Activated CD4-positive, alpha-beta T cell treated with anti-CD3 and anti-CD28 coated beads, Interleukin-10, Interleukin-2, amounts not matched to agents 100 ng/mL and 50 ng/mL, durations not matched to agents 16 hours and 8 hours (primary cell): Measurements from ENCODE around the gene TRAM2.

Experiments
- DNase-seq: peaks from one replicate; pipeline ENCODE4 v3.0.0-alpha.2; 2020

The TRAM2 gene

DNA sequence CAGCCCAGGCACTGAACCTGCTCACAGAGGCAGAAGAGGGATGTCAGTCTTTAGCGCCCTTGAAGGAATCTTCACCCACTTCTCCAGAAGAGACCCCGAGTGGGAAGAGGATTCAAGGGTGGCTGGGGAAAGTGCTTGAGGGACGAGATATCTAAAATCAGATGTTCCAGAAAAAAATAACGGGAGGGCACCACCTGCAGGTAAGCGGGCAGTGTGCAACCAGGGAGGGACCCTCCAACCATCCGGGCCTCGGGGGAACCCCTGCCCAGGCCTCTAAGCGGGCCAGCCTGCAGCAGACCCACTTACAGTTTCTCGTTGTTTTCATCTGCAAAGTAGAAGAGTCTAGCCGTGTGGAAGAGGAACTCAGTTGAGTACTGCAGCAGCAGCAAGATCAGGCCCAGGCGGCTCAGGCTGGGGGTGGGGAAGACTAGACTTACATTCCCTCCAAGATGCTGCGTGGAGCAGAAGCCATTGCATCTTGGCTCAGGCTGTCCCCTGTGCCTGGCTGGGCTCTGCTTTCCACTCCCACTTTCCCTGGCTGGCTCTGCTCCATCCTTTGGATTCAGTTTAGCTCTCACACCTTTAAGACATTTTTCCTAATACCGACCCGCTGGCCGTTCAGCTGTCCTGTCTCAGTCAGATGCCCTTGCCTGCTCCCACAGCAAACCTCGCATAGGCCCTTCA is 71.0 kb downstream of the TRAM2 start:
- no peak for DNase-seq

- DNase-seq = no peak
Observed at GRCh38 chr6:52504782-52505136, 72.1 kb downstream of the TRAM2 start.

DNA sequence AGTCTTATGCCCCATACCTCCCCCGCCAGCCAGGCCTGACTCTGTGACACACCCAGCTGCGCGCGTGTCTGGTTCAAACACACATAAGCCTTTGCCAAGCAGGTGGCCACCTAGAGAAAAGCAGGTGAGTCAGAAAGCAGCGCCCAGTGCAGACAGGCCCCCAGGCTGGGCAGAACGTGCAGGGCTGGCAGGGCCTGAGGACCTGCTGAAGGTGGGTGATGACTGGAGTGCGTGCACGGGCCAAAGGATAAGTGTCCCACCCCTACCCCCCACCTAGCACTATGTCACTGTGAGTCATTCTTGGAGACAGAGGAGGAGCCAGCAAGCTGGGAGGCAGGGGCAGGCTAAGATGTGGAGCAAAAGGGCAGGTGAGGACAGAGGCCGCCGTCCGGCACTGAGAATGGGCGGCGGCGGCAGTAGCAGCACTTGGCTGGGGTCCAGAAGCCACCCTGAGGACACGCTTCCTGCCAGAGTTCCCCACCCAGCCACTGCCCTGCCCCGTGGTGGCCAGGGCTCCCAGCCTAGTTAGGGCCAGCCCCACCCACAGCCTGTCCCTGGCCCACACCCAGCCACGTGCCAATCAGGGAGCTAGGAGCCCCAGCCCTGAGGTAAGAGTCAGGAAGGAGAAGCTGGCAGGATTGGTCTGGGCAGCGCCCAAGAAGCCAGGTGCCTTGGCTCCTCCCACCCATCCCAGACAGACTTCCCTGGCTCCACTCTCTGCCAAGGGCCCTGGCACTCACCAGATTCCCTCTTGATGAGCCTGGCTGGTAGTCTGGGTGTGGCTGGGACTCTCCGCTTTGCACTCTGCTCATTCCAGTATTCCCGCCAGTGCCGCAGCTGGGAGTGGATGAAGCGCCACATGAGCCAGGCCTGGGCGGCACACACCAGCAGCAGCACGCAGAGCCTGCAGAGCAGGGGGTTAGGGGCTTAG is 72.7 kb downstream of the TRAM2 start:
- DNase-seq = no peak

DNA sequence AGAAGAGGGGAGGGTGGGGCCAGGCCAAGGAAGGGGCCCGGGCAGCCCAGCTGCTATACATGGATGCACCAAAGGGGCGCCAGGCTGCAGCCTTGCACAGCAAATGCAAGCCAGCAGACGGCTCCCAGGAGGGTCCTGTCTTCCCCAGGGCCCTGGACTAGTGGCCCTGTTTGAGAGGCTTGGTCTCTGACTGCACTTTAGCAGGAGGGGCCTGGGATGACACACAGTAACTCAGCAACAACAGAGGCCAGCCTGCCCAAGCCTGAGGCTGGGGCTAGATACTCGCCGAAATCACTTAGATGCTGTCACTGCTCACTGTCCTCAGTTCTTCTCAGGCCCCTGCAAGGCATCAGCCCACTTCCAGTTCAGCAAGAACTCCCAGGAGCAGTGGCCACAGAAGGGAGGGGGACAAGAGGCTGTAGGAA is 73.5 kb downstream of the TRAM2 start:
- DNase-seq = no peak

DNA sequence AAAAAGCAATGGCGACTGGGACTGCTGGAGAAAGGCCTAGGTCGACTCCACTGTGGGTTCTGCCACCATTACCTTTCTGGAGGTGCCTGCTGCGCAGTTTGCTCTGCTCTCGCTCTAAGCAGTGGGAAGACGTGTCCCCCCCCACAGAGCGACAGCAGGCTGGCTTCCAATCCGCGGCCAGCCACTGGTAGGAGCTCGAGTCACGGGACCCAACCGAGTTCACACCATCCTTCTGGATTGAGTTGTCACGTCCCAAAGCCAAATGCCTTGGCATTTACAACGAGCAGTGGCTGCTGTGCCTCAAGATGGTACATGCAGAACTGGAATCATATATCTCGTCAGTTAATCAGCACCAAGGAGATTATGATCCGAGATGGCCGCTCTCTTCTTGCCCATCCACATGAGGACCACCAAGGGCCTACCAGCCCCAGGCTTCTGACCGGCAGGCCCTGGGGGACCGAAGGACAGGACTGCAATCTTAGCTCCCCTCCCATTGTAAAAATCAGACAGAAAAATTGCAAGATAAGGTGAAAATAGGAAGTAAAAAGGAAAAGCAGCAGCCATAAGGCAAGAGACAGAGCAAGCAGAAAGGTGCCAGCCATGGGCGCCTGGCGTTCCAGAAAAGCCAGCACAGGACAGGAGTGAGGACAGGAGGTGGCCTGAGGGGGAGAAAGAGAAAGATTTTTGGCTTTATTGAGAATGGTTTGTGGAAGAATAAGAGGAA is 74.4 kb downstream of the TRAM2 start:
- DNase-seq = no peak

DNA sequence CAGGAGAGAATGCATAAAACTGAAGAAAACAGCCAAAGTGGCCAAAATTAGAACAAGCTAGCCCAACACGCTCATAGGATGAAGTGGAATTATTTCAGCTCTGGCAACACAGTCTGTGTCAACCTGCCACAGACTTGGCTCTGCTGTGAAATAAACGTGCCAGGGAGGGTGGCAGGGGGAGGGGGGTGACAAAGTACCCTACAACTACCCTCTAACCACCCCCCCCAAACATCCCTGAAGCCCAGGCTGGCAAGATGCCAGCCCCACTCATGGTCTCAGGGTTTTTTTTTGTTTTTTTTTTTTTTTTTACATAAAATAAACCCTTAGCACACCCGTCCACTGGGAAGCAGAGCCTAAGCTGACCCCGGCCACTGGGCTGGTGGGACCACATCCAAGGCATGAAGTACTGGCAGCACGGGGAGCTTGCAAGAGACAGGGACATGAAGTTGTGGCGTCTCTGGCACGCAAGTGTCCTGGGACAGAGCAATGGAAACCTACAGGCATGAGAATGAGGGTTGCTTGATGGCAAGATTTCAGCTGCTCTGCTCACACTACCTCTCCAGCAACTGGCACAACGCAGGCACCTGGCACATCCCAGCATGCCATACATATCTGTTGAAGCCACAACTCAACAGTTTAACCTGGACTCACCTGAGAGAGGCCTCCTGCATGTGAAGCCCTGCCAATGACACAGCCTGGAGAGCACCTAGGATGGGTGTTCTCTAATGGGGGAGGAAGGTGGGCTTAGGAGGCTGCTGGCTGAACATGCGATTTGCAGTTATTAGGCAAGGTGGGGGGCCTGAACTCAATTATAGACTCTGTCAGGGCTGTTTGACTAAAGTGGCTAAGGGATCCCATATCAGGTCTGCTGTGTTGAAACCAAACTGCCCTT is 76.4 kb downstream of the TRAM2 start:
- no peak for DNase-seq

DNA sequence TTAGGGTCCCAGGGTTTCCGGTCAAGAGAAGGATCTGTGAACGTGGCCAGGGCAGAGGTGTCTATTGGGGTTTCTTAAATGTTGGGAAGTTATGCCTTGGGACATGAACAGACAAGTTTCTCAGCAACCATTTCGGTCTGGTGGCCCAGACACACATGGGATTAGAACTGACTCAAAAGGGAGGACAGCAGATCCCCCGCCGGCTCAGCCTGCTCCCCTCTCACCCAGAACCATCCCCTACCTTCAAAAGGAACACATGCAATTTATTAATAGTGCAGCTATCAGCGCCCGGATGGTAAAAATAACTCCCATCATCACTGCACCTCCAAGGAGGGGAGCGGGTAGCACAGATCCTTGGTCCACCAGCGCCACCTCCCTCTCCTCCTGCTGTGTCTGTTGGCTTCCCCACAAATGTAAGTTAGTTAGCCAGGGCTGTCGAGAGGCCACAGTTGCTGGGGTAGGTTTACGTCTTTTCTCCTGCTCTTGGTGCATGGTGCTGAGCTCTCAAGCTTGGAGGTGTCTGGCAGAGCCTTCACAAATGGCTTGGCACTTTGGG is 77.1 kb downstream of the TRAM2 start:
- DNase-seq = no peak

DNA sequence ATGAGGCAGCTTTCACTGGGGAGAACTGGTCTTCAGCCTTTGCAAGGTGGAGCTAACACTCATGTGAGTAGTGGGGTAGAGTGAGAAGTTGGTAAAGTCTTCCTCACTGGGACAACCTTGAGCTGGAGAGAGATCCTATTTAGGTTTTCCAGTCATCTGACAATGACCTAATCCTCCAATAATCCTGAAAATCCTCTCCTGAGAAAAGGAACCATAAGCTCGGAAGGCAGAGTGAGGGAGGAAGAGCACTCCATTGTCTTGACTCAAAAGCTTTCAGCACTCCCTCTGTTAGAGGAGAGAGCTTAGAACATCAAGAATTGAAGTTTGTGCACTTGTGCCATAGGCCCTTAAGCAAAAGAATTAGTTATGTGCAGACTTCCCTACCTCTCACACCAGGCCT is 77.8 kb downstream of the TRAM2 start:
- DNase-seq = no peak

GRCh38 chr6:52498538-52499017 is 78.3 kb downstream of the TRAM2 start:
- DNase-seq = no peak

DNA sequence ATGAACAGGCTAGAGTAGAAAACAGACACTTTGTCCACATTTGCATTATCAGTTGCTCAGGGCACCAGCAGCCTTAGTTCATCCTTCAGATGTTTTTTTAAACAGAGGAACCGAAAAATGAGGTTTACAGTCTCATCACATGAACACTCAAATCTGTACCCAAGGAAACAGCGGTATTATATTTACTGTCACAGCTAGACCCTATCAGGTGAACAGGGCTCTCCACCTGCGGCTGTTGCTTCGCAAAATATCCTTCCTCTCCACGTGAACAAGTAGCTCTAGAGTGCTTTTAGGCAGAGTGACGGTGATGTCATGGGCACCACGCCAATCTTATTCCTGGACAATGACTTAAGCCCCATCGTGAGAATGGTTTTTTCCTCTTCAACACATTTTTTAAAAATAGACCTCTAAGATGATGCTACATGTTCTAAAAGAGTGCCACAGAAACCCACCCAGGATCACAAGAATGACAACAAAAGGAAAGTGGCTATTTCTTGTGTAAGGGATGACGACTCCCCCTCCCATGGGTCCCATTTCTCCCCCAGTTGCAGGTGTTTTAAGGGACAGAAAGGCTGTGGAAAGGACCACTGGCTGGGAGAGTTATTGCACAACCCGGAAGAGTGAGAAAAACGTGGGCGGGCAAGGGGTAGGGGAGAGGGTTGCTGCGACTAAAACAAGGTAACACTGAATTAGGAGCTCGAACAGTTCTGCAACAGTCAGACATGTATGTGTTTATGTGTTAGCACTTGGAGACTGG is 79.0 kb downstream of the TRAM2 start:
- DNase-seq = no peak

- DNase-seq = peak; percentile 13
Observed at GRCh38 chr6:52496631-52497030, 80.2 kb downstream of the TRAM2 start.

- DNase-seq = no peak
Observed at GRCh38 chr6:52495922-52496321, 80.9 kb downstream of the TRAM2 start.

GRCh38 chr6:52494298-52495072 is 82.4 kb downstream of the TRAM2 start:
- DNase-seq = no peak

- peak; percentile 47 for DNase-seq
Observed at GRCh38 chr6:52493669-52494068, 83.2 kb downstream of the TRAM2 start.

GRCh38 chr6:52491203-52492069 is 85.4 kb downstream of the TRAM2 start:
- no peak for DNase-seq

GRCh38 chr6:52489881-52490280 is 87.0 kb downstream of the TRAM2 start:
- no peak for DNase-seq

- DNase-seq = no peak
Observed at GRCh38 chr6:52483671-52484003, 93.2 kb downstream of the TRAM2 start.

DNA sequence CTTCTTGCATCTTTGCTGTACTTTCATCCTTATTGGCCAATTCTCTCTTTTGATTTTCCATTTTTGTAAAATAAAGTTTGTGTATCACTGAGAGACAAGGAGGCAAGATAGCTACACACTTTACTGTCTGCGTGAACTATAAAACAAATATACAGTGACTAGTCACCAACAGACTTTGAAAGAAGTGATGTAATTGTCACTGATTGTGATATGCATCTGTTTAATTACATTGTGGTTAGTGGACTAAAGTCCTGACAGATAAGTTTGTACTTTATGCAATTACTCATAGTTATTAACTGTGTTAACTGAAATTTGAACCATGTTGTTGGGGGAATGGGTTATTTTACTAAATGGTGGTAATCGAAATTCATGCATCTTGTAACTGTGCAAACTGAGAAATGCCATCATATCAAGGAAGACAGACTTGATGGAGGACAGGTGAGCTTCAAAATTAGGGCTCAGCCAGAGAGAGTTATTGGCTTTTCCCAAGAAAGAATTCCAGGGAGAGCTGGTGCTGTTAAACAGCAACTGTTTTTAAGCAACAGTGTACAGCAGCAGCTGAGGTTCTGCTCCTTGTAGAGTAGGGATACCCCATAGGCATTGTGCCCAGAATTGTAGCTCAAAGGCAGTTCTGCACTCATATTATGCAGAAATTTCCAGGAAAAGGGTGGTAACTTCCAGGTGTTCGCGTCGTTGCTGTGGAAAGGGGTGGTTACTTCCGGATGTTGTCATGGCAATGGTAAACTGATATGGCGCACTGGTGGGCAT is 93.8 kb downstream of the TRAM2 start:
- no peak for DNase-seq

- no peak for DNase-seq
Observed at GRCh38 chr6:52475307-52475706, 101.6 kb downstream of the TRAM2 start.
